ENCODE results near the gene PRKCA.

PRKCA gene

DNA sequence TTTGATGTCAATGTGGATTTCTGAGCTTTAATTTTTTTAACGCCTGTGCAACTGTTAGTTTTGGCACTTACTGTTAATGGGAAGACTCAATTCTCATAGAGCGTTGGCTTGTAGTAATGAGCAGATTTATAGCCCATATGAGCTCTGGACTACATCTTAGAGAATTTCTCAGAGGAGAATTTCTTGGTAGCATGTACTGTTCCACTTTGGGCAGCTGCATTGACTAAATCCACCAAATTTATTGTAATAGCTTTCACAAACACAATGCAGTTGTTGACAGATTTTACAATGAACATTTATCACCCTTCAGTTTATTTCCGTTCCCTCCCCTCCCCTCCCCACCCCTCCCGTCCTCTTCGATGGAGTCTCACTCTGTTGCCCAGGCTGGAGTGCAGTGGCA is 193.9 kb downstream of the PRKCA start:
- no peak for DNase-seq

GRCh38 chr17:66498580-66498979 is 196.2 kb downstream of the PRKCA start:
- no peak for DNase-seq

GRCh38 chr17:66506641-66507040 is 204.2 kb downstream of the PRKCA start:
- no peak for DNase-seq

DNA sequence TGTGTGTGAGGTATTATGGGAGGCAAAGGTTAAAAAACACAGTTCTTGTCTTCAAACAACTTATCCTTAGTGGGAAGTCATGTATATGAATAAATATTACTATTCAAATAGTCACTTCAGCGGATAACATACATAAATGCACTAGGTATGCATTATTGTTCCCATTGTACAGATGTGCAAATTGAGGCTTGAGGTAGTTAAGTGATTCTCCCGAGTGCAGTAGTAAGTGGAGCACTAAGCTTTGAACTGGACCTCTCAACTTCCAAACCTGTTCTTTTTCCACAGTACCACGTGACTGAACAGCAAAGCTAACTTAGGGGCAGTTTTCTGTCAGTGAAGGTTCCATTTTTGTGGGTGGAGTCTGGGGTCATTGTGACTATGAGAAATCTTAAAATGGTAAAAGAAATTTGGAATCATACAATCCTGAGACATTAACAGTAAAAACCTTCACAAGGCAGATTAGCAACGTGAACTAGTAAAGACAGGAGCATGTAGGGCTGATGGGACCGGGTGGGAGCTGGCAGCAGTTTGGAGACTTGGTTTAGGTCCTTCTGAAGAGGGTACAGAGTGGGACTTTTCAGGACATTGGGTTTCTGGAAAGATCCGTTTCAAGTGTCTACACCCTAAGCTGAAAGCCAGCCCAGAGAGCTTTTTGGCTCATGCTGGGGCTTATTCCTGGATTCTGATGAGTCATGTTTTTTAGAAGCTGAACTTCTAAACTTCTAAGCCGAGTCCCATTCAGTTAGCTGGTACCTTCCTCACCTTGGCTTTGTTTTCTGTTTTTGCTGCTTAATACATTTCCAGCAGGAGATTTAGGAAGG is 204.9 kb downstream of the PRKCA start:
- DNase-seq = no peak

DNA sequence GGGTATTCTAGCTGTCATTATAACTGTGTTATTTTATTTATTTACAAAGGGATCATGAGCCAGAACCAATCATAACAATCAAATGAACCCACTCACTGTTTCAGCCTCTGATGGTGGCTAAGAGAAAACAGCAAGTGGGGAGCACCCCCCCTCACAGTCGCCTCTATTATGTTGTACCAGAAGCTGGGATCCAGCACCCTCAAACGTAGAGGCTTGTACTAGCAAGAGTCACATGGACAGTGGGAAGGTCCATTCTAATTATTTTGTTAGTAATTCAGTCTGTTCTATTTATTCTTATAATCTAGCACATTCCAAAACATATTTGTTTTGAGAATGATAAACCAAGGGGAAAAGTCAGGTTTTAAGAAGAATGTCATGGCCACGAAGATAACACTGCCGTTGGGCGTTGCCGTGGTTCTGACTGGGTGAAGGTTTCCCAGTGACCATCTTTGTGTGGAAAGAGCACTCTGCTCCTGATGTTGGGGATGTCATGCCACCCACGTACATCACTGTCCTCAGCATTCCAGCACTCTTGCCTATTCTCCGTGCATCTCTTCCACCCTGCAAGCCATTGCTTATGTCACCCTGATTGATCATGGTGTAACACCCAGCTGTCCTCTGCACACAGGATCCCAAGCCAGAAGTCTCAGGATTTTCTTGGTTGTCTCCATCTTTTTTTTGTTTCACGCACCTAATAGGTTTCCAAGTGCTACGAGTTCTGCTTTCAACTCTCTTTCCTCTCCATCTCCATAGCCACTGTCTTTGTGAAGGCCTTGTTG is 205.8 kb downstream of the PRKCA start:
- no peak for DNase-seq

DNA sequence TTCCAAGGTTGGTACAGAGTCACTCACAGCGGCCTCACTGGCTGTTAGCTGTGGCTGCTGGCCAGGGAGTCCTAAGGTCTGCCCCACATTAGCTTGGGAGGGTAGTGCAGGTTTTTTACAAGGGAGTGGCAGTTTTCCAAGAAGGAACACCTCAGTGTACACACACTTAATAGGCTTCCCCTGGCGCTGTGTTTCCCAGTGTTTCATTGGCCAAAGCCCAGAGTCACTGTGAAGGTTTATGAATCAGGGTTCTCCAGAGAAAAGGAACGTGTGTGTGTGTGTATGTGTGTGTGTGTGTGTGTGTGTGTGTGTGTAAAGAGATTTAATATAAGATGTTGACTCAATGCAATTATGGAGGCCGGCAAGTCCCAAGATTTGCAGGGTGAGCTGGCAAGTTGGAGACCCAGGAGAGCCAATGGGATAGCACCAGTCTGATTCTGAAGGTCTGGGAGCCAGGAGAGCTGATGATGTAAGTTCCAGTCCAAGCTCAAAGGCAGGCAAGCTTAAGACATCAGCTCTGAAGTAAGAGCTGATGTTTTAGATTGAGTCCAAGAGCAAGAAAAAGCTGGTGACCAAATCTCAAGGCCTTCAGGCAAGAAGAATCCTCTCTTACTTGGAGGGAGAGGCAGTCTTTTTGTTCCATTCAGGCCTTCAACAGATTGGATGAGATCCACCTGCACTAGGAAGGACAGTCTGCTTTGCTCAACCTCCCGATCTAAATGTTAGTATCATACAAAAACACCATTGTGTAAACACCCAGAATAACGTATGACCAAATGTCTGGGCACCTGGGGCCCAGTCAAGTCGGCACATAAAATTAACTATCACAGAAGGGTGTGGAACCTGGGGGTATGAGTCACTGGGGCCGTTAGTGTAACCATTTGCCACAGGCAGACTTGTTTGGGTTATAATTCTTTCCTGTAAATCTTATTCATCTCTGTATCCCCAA is 206.8 kb downstream of the PRKCA start:
- DNase-seq = no peak

GRCh38 chr17:66509926-66510325 is 207.5 kb downstream of the PRKCA start:
- DNase-seq = no peak

DNA sequence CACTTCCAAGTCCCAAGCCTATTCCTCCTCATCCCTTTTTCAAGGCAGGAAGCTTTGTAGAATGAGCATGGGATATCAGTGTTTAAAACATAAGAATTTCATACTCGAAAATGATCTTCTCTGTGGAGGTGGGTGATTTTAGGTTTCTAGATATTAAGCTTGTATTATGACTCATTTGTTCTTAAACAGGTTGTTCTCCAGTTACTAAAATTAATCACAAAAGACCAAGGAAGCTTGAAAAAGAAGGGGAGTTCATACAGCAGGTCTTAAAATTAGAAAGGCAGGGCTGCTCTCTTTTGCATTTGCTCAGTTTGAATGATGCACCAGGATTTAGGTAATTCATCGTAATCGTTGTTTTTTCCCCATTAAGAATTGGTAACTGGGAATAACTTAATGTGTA is 208.7 kb downstream of the PRKCA start:
- DNase-seq = no peak

GRCh38 chr17:66514227-66514806 is 211.9 kb downstream of the PRKCA start:
- no peak for DNase-seq

- DNase-seq = no peak
Measured at GRCh38 chr17:66515974-66516373, 213.6 kb downstream of the PRKCA start.

DNA sequence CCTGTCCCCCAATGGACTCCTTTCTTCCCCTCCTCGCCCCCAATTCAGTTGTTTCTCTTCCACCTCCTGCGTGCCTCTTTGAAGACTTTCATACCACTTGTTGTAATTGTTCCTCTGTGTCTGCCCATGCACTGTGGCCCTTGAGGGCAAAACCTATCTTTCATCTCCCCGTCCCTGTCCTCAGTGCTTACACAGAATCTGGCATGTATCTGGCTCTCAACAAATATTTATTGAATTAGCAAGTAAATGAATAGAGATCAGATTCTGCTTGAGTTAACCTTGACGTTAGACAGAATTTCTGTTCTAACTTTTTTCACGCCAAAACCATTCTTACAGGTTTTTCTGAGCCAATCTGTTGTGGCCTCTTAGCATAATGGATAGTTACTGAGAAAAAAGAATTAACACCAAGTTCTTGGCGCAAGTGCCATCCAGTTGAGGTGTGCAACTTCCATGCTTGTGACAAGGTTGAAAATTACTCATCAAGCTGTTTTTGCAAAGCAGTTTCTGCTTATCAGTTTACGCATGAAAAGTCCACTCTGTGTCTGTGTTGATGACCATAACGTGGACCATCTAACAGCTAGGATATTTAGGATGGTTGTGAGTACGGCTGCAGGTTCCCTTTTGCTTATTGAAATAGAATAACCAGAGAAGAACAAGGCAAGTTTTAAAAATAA is 215.1 kb downstream of the PRKCA start:
- no peak for DNase-seq

DNA sequence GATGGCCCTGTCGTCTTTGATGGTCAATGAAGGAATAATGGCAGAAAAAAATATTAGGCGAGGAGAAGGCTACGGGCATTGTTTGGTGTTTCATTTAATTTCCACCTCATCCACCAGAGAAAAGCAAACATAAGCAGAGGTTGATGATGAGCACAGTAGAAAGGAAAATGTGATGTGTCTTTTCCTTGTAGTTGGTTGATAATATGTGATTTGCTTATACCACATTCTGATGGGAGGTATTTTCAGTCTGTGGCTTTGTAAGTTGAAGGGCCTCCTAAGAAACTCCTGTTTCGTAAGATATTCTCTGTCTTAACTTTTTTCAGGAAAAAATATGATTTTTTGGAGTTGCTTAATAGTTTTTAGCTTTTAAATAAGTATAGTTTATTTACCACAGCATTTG is 215.7 kb downstream of the PRKCA start:
- no peak for DNase-seq

GRCh38 chr17:66518677-66519076 is 216.3 kb downstream of the PRKCA start:
- no peak for DNase-seq

GRCh38 chr17:66519154-66519553 is 216.7 kb downstream of the PRKCA start:
- DNase-seq = no peak

DNA sequence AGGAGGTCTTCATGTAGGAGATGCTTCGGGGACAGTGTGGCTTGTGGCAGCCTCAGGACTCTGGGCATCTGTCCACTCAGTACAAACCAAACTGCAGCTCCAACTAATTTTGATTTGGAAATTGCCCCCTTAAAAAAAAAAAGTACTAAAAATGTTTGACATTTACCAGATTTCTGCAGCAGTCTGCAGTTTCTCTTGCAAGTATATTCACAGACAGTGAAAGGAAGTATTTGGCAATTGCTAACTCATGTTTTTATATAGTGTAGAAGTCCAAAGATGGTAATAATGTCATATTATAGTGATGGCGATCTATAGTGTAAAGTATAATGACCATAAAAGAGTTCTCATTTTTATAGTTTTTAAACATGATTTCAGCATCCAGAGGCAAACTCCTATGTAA is 218.6 kb downstream of the PRKCA start:
- DNase-seq = no peak

- no peak for DNase-seq
Measured at GRCh38 chr17:66522591-66523272, 220.3 kb downstream of the PRKCA start.

DNA sequence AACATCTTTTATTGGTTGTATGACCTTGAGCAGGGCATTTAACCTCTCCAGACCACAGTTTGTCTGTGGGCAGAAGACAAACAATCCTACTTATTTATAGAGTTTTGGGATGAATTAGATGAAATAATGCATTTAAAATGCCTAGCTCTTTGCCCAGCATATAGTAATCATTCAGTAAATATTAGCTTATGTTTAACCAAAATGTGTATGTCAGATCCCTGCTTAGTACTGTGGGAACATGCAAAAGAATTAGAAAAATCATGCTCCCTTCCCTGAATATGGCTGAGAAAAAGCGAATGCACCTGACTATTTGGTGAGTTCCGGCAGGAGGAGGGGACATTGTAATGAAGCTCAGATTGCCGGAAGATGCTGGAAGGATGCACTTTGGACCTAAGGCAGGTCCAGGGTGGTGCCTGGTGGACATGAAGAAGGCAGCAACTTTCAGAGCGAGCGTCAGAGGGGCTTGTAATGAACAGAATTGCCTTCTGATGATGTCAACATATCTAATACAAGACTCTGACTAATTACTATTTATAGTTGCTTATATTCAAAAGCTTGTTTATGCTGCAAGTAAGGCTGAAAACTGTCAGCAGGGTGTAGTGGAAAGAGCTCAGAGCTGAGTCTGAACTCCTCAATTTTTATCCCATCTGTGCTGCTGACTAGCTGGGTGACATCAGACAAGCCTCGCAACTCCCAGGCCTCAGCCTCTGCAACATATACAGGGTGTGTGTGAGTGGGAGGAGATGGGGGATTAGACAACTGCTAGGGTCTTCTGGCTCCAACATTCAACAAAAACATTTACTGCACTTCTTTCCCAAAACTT is 221.2 kb downstream of the PRKCA start:
- DNase-seq = no peak

DNA sequence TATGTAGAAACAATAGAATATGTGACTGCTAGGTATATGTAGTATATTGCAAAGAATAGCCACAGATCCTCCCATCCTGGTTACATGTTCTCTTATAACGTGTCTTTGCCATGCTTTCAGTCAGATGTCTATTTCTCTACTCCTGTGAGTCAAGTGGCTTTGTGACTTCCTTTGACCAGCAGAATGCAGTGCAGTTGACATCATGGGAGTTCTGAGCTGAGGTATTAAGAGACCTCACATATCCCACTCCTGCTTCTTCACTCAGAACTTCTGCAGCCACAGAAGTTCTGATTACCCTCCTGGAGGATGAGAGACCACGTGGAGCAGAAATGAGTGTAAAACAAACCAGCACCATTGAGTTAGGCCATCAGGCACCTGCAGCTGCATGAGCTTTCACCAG is 222.5 kb downstream of the PRKCA start:
- DNase-seq = no peak

DNA sequence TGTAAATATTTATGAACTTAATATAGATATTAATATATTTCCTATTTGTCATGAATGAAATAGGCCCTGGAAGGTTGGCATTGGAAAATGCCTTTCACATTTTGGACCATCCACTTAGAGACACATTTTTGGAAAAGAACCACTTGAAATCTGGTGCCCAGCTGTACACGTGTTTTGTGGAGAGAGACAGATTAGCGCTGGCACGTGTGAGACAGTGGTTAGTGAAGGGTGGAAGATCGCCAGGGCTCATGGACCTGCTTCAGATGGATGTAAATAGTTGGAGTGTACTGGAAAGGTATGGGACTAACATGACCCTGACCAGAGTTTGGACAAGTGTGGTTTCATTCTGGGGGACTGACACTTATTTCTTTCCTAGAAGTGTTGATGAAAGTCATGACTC is 222.9 kb downstream of the PRKCA start:
- DNase-seq = no peak

DNA sequence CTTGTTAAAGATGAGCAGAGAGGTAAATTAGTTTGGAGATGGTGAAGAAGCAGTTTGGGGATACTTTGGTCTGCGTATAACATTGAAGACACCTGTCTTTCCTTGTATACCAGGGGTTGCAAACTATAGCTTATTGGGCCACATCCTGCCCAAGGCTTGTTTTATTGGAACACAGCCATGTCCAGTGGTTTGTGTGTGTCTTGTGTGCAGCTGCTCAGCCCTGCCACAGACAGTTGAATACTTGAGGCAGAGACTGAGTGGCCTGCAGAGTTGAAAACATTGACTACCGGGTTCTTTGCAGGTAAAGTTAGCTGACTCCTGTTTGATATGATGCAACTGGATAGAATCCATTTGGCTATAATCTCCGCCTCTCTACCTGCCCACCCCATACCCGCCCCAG is 224.4 kb downstream of the PRKCA start:
- DNase-seq = no peak

DNA sequence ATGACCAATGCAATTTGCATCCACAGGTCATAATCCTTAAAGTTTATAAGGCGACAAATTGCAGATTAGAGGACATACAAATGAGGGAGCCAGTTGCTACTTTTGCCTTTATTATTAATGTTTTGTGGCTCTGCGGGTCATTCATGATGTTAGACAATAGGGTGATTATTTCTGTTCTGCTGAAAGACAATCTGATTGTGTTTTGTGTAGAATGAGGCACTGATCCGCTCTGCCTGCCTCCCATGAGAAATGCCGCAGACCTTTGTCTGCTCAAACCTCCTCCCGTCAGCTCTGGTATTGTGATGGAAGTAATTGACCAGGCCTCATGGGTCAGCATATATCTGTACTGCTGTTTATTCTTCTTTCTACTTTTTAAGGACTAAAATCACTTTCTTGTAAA is 224.9 kb downstream of the PRKCA start:
- DNase-seq = no peak
